Activated CD4-positive, alpha-beta T cell treated with anti-CD3 and anti-CD28 coated beads for 36 hours (primary cell): Measurements from ENCODE around the gene PPP4R4. TPM values are rescaled to one million over a fixed set of nuclear protein-coding genes. Genes with fewer than 3 reads are reported as not detected.

Source experiments
- ATAC-seq: fragments of 200-7000 bp; cut with Tn5 transposase; one replicate; pipeline ENCODE4 v1.10.0; 2021; ENCODE audit warnings: mild to moderate bottlenecking, moderate library complexity
- CTCF ChIA-PET: fragments of 350-600 bp; sonication (Branson Sonifier 250); formaldehyde crosslinking; loops from one replicate; lab custom pipeline; 2021; ENCODE audit warnings: antibody characterized with exemption; lab: Charles Lee
- POLR2A ChIA-PET: fragments of 350-600 bp; sonication (Branson Sonifier 250); formaldehyde crosslinking; loops from one replicate; lab custom pipeline; 2021; ENCODE audit warnings: antibody characterized with exemption, inconsistent platforms; lab: Charles Lee
- DNase-seq: peaks from one replicate; pipeline ENCODE4 v3.0.0-alpha.2; 2020
- H3K27ac Mint-ChIP-seq: one replicate; pipeline ENCODE4 v1.8.0; 2021; ENCODE audit warnings: mixed read lengths
- H3K27me3 Mint-ChIP-seq: one replicate; pipeline ENCODE4 v1.8.0; 2021; ENCODE audit warnings: mixed read lengths
- H3K36me3 Mint-ChIP-seq: one replicate; pipeline ENCODE4 v1.8.0; 2021; ENCODE audit warnings: low read depth, mixed read lengths
- H3K4me1 Mint-ChIP-seq: one replicate; pipeline ENCODE4 v1.8.0; 2021; ENCODE audit warnings: mixed read lengths
- H3K4me3 Mint-ChIP-seq: one replicate; pipeline ENCODE4 v1.8.0; 2021; ENCODE audit warnings: mild to moderate bottlenecking, moderate library complexity, mixed read lengths
- H3K9me3 Mint-ChIP-seq: one replicate; pipeline ENCODE4 v1.8.0; 2021; ENCODE audit warnings: low read depth, mixed read lengths
- intact Hi-C, 2 experiments: fragments of 100-400 bp; cut with DNase I in 1 of 2; cut with micrococcal nuclease in 1 of 2; formaldehyde crosslinking; loops; one replicate each; pipeline versions ENCODE4 v1.14.2 to v1.15.1; 2022 to 2024; cut with DNase I, micrococcal nuclease
- total RNA-seq, 2 experiments: library from RNA; stranded (reverse); gene quantifications; one replicate each; pipeline ENCODE4 v1.2.3, GENCODE V29; 2021

PPP4R4 gene
- total RNA-seq, 2 experiments from 2014 or later, result 21.4 TPM

DNA sequence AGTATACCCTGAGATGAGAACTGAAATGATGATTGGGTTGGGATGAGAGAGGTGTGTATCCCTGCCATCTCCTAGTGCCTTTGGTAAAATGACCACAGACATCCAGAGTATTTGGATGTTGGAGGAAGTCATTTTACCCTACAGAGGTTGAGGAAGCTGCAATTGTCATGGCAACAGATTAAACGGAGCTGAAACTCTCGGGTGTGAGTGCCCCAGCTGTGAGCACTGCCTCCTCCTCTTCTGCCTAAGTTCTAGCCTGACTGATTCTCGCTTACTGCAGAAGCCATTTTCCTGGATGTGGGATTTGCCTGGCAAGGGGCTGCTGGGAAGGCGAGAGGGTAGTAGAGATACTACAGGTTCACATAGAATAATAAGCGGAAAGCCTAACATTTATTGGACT lies 10.3 kb upstream of the PPP4R4 start:
- H3K9me3 Mint-ChIP-seq, result no peaks in the 10 kb centered on the region
- H3K4me1 Mint-ChIP-seq, result peaks cover 55% of the 10 kb centered on the region
- H3K4me3 Mint-ChIP-seq, result no peak overlapping the region
- peak overlapping the region; percentile 40 for H3K27ac Mint-ChIP-seq
- DNase-seq (peak; percentile 26), ATAC-seq (peak; percentile 50)
- intact Hi-C loops, result no loop called here
- H3K36me3 Mint-ChIP-seq, result no peaks in the 10 kb centered on the region
- ChIA-PET CTCF (interaction anchor here (0.7 to 1.5 kb wide), 5 partner anchors 10 to 181 kb away, joined by 3 to 5 read pairs (median 4); no protein-coding TSS in a partner anchor), POLR2A (no interaction called here)
- H3K27me3 Mint-ChIP-seq, result no peaks in the 10 kb centered on the region

GRCh38 chr14:94164685-94165431 lies 9.3 kb upstream of the PPP4R4 start:
- DNase-seq (peak; percentile 78), ATAC-seq (peak; percentile 87)
- peak overlapping the region; percentile 38 for H3K4me3 Mint-ChIP-seq
- POLR2A ChIA-PET, result no interaction called here
- CTCF ChIA-PET, result interaction anchor here (1.2 to 4.3 kb wide), 4 partner anchors 8 to 33 kb away, joined by 3 to 18 read pairs (median 4); no protein-coding TSS in a partner anchor
- H3K27ac Mint-ChIP-seq, result peak overlapping the region; percentile 87
- no peaks in the 10 kb centered on the region for H3K36me3 Mint-ChIP-seq
- intact Hi-C loops, result no loop called here
- no peaks in the 10 kb centered on the region for H3K9me3 Mint-ChIP-seq
- no peaks in the 10 kb centered on the region for H3K27me3 Mint-ChIP-seq
- peaks cover 48% of the 10 kb centered on the region for H3K4me1 Mint-ChIP-seq

DNA sequence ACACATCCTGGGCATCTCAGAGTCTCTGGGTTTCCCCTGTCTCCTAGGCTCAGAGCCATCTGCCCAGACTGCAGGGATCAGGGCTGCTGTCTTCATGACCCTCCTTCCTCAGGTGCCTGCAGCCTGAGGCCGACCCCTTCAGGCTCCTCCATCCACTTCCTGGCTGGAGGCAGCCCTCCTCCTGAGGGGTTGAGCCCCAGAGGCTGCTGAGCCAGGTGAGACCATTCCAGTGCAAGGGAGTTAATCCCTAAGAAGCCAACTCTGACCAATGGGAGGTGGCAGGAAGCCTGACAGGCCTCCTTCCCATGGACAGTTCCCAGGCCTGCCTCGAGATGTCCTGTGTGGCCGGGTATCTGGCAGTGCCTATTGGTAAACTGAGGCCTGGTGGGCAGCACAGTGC lies 8.4 kb upstream of the PPP4R4 start:
- Mint-ChIP-seq H3K36me3 (no peaks in the 10 kb centered on the region), H3K4me3 (no peak overlapping the region), H3K4me1 (peaks cover 43% of the 10 kb centered on the region), H3K9me3 (no peaks in the 10 kb centered on the region), H3K27ac (peak overlapping the region; percentile 47), H3K27me3 (no peaks in the 10 kb centered on the region)
- DNase-seq (no peak), ATAC-seq (no peak)
- intact Hi-C loops, result no loop called here
- CTCF ChIA-PET, result interaction anchor here (1.2 to 4.3 kb wide), 2 partner anchors 15 to 29 kb away, joined by 4 to 18 read pairs; no protein-coding TSS in a partner anchor
- POLR2A ChIA-PET, result no interaction called here

- ChIA-PET POLR2A (interaction anchor here (0.6 kb wide), 1 partner anchor 27 kb away, joined by 10 read pairs; no protein-coding TSS in a partner anchor), CTCF (interaction anchor here (1.1 to 2.5 kb wide), 6 partner anchors 10 to 224 kb away, joined by 3 to 8 read pairs (median 6); no protein-coding TSS in a partner anchor)
- Mint-ChIP-seq H3K27ac (no peak overlapping the region), H3K36me3 (no peaks in the 10 kb centered on the region), H3K27me3 (peaks cover 2% of the 10 kb centered on the region), H3K4me1 (peaks cover 11% of the 10 kb centered on the region), H3K9me3 (no peaks in the 10 kb centered on the region), H3K4me3 (no peak overlapping the region)
- ATAC-seq (no peak), DNase-seq (no peak)
- intact Hi-C loops, result loop anchor here (10.0 kb wide), 3 partner anchors 205 to 1095 kb away; partner anchors contain the start of genes LYSET (in 1 of the 2) and MOAP1 (in 1 of the 2)
Observed at GRCh38 chr14:94170136-94170535, 4.0 kb upstream of the PPP4R4 start.

DNA sequence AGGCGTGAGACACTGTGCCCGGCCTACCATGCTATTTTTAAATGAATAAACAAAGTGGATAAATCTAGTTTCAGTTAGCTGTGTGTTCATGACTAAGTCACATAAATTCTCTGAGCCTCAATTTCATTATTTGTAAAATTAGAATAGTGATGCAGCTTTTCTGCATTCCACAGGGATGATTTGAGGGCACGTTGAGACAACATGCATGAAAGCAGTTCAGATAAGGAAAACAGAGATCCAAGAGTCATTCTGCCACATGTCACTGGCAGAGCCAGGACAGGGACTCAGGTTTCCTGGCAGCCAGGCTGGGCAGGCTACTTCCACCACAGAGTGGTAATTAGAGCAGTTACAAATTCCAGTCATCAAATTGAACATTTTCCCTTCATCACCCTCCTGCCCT lies 2.9 kb upstream of the PPP4R4 start:
- H3K9me3 Mint-ChIP-seq, result no peaks in the 10 kb centered on the region
- intact Hi-C loops, result loop anchor here (10.0 kb wide), 3 partner anchors 206 to 1094 kb away; partner anchors contain the start of genes LYSET (in 1 of the 2) and MOAP1 (in 1 of the 2)
- no peak overlapping the region for H3K4me3 Mint-ChIP-seq
- POLR2A ChIA-PET, result no interaction called here
- ATAC-seq (no peak), DNase-seq (no peak)
- peaks cover 4% of the 10 kb centered on the region for H3K36me3 Mint-ChIP-seq
- CTCF ChIA-PET, result interaction anchor here (0.9 to 2.5 kb wide), 5 partner anchors 9 to 225 kb away, joined by 3 to 8 read pairs (median 5); no protein-coding TSS in a partner anchor
- peaks cover 5% of the 10 kb centered on the region for H3K27me3 Mint-ChIP-seq
- H3K27ac Mint-ChIP-seq, result no peak overlapping the region
- peaks cover 18% of the 10 kb centered on the region for H3K4me1 Mint-ChIP-seq

DNA sequence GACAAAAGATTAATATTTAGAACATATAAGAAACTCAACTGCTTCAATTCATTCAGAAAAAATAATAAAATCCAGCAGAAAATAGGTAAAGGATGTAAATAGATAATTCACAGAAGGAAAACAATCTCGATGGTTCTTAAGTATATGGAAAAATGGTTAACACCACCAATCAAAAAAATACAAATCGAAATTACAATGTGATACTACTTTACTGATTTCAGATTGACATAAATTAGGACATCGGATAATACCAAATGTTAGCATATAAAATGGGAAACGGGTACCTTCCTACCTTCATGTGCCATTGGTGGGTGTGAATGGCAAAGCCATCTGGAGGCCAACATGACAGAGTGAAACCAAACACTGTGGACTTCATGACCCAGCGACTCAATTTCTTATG lies 1.6 kb upstream of the PPP4R4 start:
- DNase-seq (no peak), ATAC-seq (no peak)
- Mint-ChIP-seq H3K27ac (no peak overlapping the region), H3K4me1 (peaks cover 29% of the 10 kb centered on the region), H3K36me3 (peaks cover 6% of the 10 kb centered on the region), H3K9me3 (no peaks in the 10 kb centered on the region), H3K27me3 (peaks cover 5% of the 10 kb centered on the region), H3K4me3 (peak overlapping the region; percentile 78)
- CTCF ChIA-PET, result no interaction called here
- intact Hi-C loops, result loop anchor here (2.0 to 10.0 kb wide), 4 partner anchors 36 to 1092 kb away; partner anchors contain the start of genes LYSET (in 1 of the 2) and MOAP1 (in 1 of the 2)
- POLR2A ChIA-PET, result no interaction called here

DNA sequence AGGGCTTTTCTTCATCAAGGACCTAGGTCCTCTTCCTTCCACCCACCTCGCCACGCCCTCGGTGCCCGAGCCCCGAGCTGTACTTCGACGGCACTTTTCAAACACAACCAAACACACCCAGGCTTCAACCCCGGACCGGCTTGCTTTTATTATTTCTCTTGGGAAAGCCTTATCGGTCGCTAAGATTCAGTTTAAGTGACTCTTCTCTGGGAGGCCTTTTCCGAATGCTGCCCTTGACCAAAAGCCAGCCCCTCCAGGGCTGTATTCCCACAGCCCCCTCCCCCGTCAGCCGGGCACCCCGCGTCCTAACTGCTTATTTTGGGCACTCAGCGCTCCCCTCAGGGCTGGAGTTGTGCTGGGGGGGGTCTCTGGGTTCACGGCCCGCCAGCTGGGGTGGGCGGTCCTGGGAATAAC lies 644 bp upstream of the PPP4R4 start:
- peak; percentile 2 for ATAC-seq
- ChIA-PET POLR2A (interaction anchor here (0.6 to 0.7 kb wide), 2 partner anchors 93 to 692 kb away, joined by 4 read pairs; partner anchors contain the start of genes DDX24 and IFI27L1), CTCF (interaction anchor here (0.5 to 5.2 kb wide), 7 partner anchors 9 to 630 kb away, joined by 3 to 26 read pairs (median 3); partner anchors contain the start of gene IFI27L2)
- H3K36me3 Mint-ChIP-seq, result peaks cover 6% of the 10 kb centered on the region
- H3K4me1 Mint-ChIP-seq, result peaks cover 38% of the 10 kb centered on the region
- peaks cover 5% of the 10 kb centered on the region for H3K27me3 Mint-ChIP-seq
- no peaks in the 10 kb centered on the region for H3K9me3 Mint-ChIP-seq
- intact Hi-C loops, result loop anchor here (2.0 to 10.0 kb wide), 4 partner anchors 37 to 1091 kb away; partner anchors contain the start of genes LYSET (in 1 of the 2) and MOAP1 (in 1 of the 2)
- H3K4me3 Mint-ChIP-seq, result peak overlapping the region; percentile 78
- DNase-seq, result peak; percentile 52
- peak overlapping the region; percentile 39 for H3K27ac Mint-ChIP-seq

DNA sequence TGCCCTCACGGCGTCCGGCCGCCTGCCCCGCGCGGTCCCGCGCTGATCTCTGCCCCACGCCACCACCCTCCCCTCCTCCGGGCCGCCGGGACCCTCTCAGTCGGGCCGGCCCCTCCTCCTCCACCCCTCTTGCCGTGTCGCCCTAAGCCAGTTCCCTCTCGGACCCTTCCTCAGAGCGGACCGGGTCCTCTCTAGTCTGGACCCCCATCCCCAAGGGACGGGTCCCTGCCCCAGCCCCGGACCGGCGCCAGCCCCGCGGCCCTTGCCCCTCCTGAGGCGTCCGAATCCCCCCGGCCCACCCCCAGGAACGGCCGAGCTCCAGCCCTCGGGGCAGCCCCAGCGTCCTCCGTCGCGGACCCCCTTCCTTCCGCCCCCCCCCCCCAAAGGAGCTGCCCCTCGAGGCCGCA lies 485 bp downstream of the PPP4R4 start:
- peaks cover 7% of the 10 kb centered on the region for H3K27me3 Mint-ChIP-seq
- H3K4me3 Mint-ChIP-seq, result peak overlapping the region; percentile 81

GRCh38 chr14:94175011-94175745 lies 1.1 kb downstream of the PPP4R4 start:
- POLR2A ChIA-PET, result interaction anchor here (1.4 kb wide), 1 partner anchor 171 kb away, joined by 3 read pairs; no protein-coding TSS in a partner anchor
- Mint-ChIP-seq H3K4me3 (peak overlapping the region; percentile 81), H3K9me3 (no peaks in the 10 kb centered on the region), H3K27me3 (peaks cover 7% of the 10 kb centered on the region), H3K36me3 (peaks cover 13% of the 10 kb centered on the region), H3K4me1 (peaks cover 53% of the 10 kb centered on the region), H3K27ac (peak overlapping the region; percentile 86)
- CTCF ChIA-PET, result interaction anchor here (1.0 to 5.2 kb wide), 4 partner anchors 39 to 219 kb away, joined by 3 to 26 read pairs (median 8); no protein-coding TSS in a partner anchor
- intact Hi-C loops, result loop anchor here (2.0 to 10.0 kb wide), 8 partner anchors 94 to 1090 kb away; partner anchors contain the start of genes DDX24 (in 2 of the 2), IFI27L1 (in 2 of the 2), BTBD7 (in 1 of the 2) and LYSET (in 1 of the 2)
- DNase-seq, result peak; percentile 43
- no peak for ATAC-seq

More for the DNA sequence above, 485 bp downstream of the PPP4R4 start:
- ChIA-PET CTCF (interaction anchor here (2.7 to 5.2 kb wide), 2 partner anchors 38 to 43 kb away, joined by 12 to 26 read pairs; no protein-coding TSS in a partner anchor), POLR2A (interaction anchor here (1.4 kb wide), 1 partner anchor 172 kb away, joined by 3 read pairs; no protein-coding TSS in a partner anchor)
- intact Hi-C loops, result loop anchor here (1.0 to 10.0 kb wide), 12 partner anchors 38 to 1090 kb away; partner anchors contain the start of genes DDX24 (in 2 of the 2), IFI27L1 (in 2 of the 2), BTBD7 (in 1 of the 2) and IFI27L2 (in 1 of the 2)
- DNase-seq, result no peak
- Mint-ChIP-seq H3K27ac (peak overlapping the region; percentile 86), H3K9me3 (no peaks in the 10 kb centered on the region), H3K4me1 (peaks cover 49% of the 10 kb centered on the region), H3K36me3 (peaks cover 13% of the 10 kb centered on the region)
- no peak for ATAC-seq

DNA sequence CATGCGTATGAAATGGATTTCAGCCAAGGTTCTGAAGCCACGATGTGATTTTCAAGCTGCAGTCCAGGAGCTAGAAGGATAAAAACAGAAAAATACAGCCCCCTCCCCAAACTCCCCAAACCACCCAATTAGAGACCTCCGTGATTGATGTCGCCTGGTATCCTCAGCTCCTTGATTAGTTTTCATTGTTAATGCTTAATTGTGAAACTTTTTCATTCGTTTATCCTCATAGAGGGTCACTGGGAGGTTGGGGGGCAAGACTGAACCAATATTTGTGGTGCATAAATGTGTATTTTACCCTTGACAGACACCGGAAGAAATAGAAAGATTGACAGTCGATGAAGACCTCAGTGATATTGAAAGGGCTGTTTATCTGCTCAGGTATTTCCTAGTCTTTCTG lies 1.6 kb downstream of the PPP4R4 start:
- ChIA-PET POLR2A (no interaction called here), CTCF (interaction anchor here (1.0 to 7.0 kb wide), 5 partner anchors 39 to 220 kb away, joined by 3 to 76 read pairs (median 12); no protein-coding TSS in a partner anchor)
- peaks cover 13% of the 10 kb centered on the region for H3K36me3 Mint-ChIP-seq
- H3K4me1 Mint-ChIP-seq, result peaks cover 58% of the 10 kb centered on the region
- no peaks in the 10 kb centered on the region for H3K9me3 Mint-ChIP-seq
- peaks cover 7% of the 10 kb centered on the region for H3K27me3 Mint-ChIP-seq
- intact Hi-C loops, result loop anchor here (2.0 to 10.0 kb wide), 8 partner anchors 95 to 1089 kb away; partner anchors contain the start of genes DDX24 (in 2 of the 2), IFI27L1 (in 2 of the 2), BTBD7 (in 1 of the 2) and LYSET (in 1 of the 2)
- peak overlapping the region; percentile 86 for H3K27ac Mint-ChIP-seq
- no peak for ATAC-seq
- peak overlapping the region; percentile 81 for H3K4me3 Mint-ChIP-seq
- DNase-seq, result no peak
